Keratinocyte (primary cell): ENCODE results near the gene ZNF398. TPM values are rescaled to one million over a fixed set of nuclear protein-coding genes. Genes with fewer than 3 reads are reported as not detected.

Source experiments
- DNase-seq: peaks from one replicate; pipeline ENCODE4 v3.0.0-alpha.2; 2011; ENCODE audit warnings: low read depth, missing footprints, low spot score
- FAIRE-seq: peaks from 2 replicates; lab custom pipeline; 2011; peaks lifted over from hg19 to GRCh38; lab: Jason Lieb, UNC
- H2AFZ ChIP-seq: 2 replicates; pipeline ENCODE4 v1.6.0; 2012; ENCODE audit warnings: low read length, control low read depth, inconsistent platforms; ENCODE audit not compliant: control insufficient read depth
- H3K27ac ChIP-seq: 2 replicates; pipeline ENCODE4 v1.5.1; 2011; ENCODE audit warnings: low read length; ENCODE audit not compliant: control insufficient read depth, insufficient read depth
- H3K27me3 ChIP-seq: 3 replicates; pipeline ENCODE4 v1.6.0; 2011; ENCODE audit warnings: low read length; ENCODE audit not compliant: control insufficient read depth, insufficient read depth; ENCODE audit errors: extremely low read depth
- H3K36me3 ChIP-seq, 2 experiments: 2 replicates in 1 of 2; 3 replicates in 1 of 2; pipeline ENCODE4 v1.5.1; 2011; ENCODE audit warnings: low read length in 2 of 2, mild to moderate bottlenecking in 1 of 2; ENCODE audit not compliant: control insufficient read depth in 2 of 2, insufficient read depth in 2 of 2; ENCODE audit errors: extremely low read depth in 1 of 2
- H3K4me1 ChIP-seq: 3 replicates; pipeline ENCODE4 v1.5.1; 2011; ENCODE audit warnings: low read length; ENCODE audit not compliant: control insufficient read depth, insufficient read depth; ENCODE audit errors: extremely low read depth
- H3K4me2 ChIP-seq: 3 replicates; pipeline ENCODE4 v1.6.0; 2011; ENCODE audit warnings: low read depth, low read length; ENCODE audit not compliant: control insufficient read depth, insufficient read depth; ENCODE audit errors: extremely low read depth
- H3K4me3 ChIP-seq, 3 experiments: fragments of 200-600 bp in 1 of 3; sonication (generic) in 1 of 3; 2 replicates in 2 of 3; 3 replicates in 1 of 3; pipeline ENCODE4 v1.5.1; 2011 to 2016; ENCODE audit warnings: low read length in 3 of 3, mild to moderate bottlenecking in 3 of 3, control low read depth in 2 of 3, inconsistent platforms in 1 of 3, low read depth in 1 of 3, mixed read lengths in 1 of 3, mixed run types in 1 of 3, moderate library complexity in 1 of 3; ENCODE audit not compliant: control insufficient read depth in 2 of 3, insufficient read depth in 2 of 3; ENCODE audit errors: extremely low read depth in 1 of 3
- H3K79me2 ChIP-seq: 2 replicates; pipeline ENCODE4 v1.6.0; 2012; ENCODE audit warnings: low read length; ENCODE audit not compliant: control insufficient read depth, insufficient read depth
- H3K9ac ChIP-seq: 3 replicates; pipeline ENCODE4 v1.6.0; 2011; ENCODE audit warnings: low read length; ENCODE audit not compliant: control insufficient read depth, insufficient read depth; ENCODE audit errors: extremely low read depth
- H3K9me1 ChIP-seq: 3 replicates; pipeline ENCODE4 v1.6.0; 2011; ENCODE audit warnings: low read length; ENCODE audit not compliant: control insufficient read depth, insufficient read depth; ENCODE audit errors: extremely low read depth
- H3K9me3 ChIP-seq: 2 replicates; pipeline ENCODE4 v1.5.1; 2012; ENCODE audit warnings: low read depth, low read length; ENCODE audit not compliant: control insufficient read depth
- H4K20me1 ChIP-seq: 3 replicates; pipeline ENCODE4 v1.6.0; 2011; ENCODE audit warnings: low read length; ENCODE audit not compliant: control insufficient read depth, insufficient read depth; ENCODE audit errors: extremely low read depth
- CTCF ChIP-seq, 3 experiments: IDR thresholded peaks in 1 of 3; conservative IDR thresholded peaks in 1 of 3; optimal IDR thresholded peaks in 1 of 3; 2 replicates in 2 of 3; 3 replicates in 1 of 3; pipeline versions ENCODE3 to v1.5.1; 2011; ENCODE audit warnings: low read length in 3 of 3, mild to moderate bottlenecking in 3 of 3, moderate library complexity in 2 of 3, control low read depth in 1 of 3, inconsistent platforms in 1 of 3; ENCODE audit not compliant: insufficient read depth in 2 of 3; ENCODE audit errors: extremely low read depth in 1 of 3
- EZH2 ChIP-seq: IDR thresholded peaks from one replicate; pipeline ENCODE4 v1.6.1; 2012; ENCODE audit warnings: inconsistent platforms, mild to moderate bottlenecking, low read length, moderate library complexity
- dilution Hi-C: fragments of 300-500 bp; cut with MboI; formaldehyde crosslinking; loops from one replicate; pipeline ENCODE4 v1.7.0; 2020; ENCODE audit warnings: low sequenced_read_pairs; ENCODE audit not compliant: extremely low pct_ligation_motif_present
- polyA plus RNA-seq, 5 experiments: library from polyadenylated mRNA; depleted of rRNA in 3 of 5; stranded (reverse) in 3 of 5; stranded (forward) in 1 of 5; unstranded in 1 of 5; fragments of >200 nt; gene quantifications; 1 replicate in 1 of 5; 2 replicates in 3 of 5; 3 replicates in 1 of 5; pipeline versions ENCODE4 v1.2.1 to v1.2.3, GENCODE V29; 2011 to 2012; ENCODE audit warnings: missing spikeins in 2 of 5, low read depth in 1 of 5, low replicate concordance in 1 of 5

The ZNF398 gene
- polyA plus RNA-seq, 1 donor (not counting 4 experiments of a cell fraction or from before 2014, with no cell fraction given), result 7.4 TPM

- FAIRE-seq (peak; percentile 43), DNase-seq (no peak)
- TF ChIP-seq EZH2 (no peak), CTCF (optimal IDR thresholded peaks at IDR 0.05 in 1 of 3, IDR thresholded peaks at IDR 0.05 in 1 of 3, conservative IDR thresholded peaks at IDR 0.05 in 1 of 3; ENCODE audit: extremely low read depth in 1 of 3, insufficient read depth in 2 of 3, low read length in 3 of 3) (peak; percentile 71 to 91 (median 73))
- Histone ChIP-seq H3K9me1 (peaks cover 3% of the 10 kb centered on the region), H3K4me1 (peaks cover 4% of the 10 kb centered on the region), H3K9me3 (no peaks in the 10 kb centered on the region), H3K9ac (no peak overlapping the region), H4K20me1 (peaks cover 8% of the 10 kb centered on the region), H3K4me3 (no peak overlapping the region), H2AFZ (no peak overlapping the region), H3K36me3 (peaks cover 54 to 82% of the 10 kb centered on the region in 2 experiments), H3K27me3 (no peaks in the 10 kb centered on the region), H3K27ac (no peak overlapping the region), H3K4me2 (no peak overlapping the region), H3K79me2 (peaks cover 16% of the 10 kb centered on the region)
- dilution Hi-C loops, result no loop called here
These were observed 62.4 kb downstream of the ZNF398 start for GRCh38 chr7:149209518-149210269.

- Histone ChIP-seq H3K9me3 (no peaks in the 10 kb centered on the region), H3K36me3 (peaks cover 60 to 83% of the 10 kb centered on the region in 2 experiments), H3K4me1 (peaks cover 4% of the 10 kb centered on the region), H3K9ac (no peak overlapping the region), H3K9me1 (peaks cover 3% of the 10 kb centered on the region), H2AFZ (no peak overlapping the region), H3K79me2 (peaks cover 12% of the 10 kb centered on the region), H3K4me3 (no peak overlapping the region), H3K27ac (no peak overlapping the region), H4K20me1 (peaks cover 8% of the 10 kb centered on the region), H3K4me2 (no peak overlapping the region), H3K27me3 (no peaks in the 10 kb centered on the region)
- no peak for DNase-seq
- dilution Hi-C loops, result no loop called here
- no peak for FAIRE-seq
- no peak for TF ChIP-seq CTCF (optimal IDR thresholded peaks at IDR 0.05 in 1 of 3, IDR thresholded peaks at IDR 0.05 in 1 of 3, conservative IDR thresholded peaks at IDR 0.05 in 1 of 3; ENCODE audit: extremely low read depth in 1 of 3, insufficient read depth in 2 of 3, low read length in 3 of 3)
- no peak for TF ChIP-seq EZH2
These were observed 63.3 kb downstream of the ZNF398 start for GRCh38 chr7:149210551-149210950.
